Activated CD4-positive, alpha-beta T cell treated with anti-CD3 and anti-CD28 coated beads, Interleukin-2, amount 10 ng/mL, durations not matched to agents 7 days and 5 days (primary cell): ENCODE data around the gene RPL13A. TPM values are rescaled to one million over a fixed set of nuclear protein-coding genes. Genes with fewer than 3 reads are reported as not detected.
A peak's percentile ranks its signal among the peaks of the same experiment; 100 is the strongest.
"Not testable (repeated sequence)": the region's sequence is repeated elsewhere in the genome, so short reads cannot be mapped to it uniquely, and the experiment has no call there.

Experiments
- CTCF ChIA-PET: fragments of 350-600 bp; sonication (Branson Sonifier 250); formaldehyde crosslinking; loops from one replicate; lab custom pipeline; 2021; ENCODE audit warnings: antibody characterized with exemption; lab: Charles Lee
- POLR2A ChIA-PET: fragments of 350-600 bp; sonication (Branson Sonifier 250); formaldehyde crosslinking; loops from one replicate; lab custom pipeline; 2021; ENCODE audit warnings: antibody characterized with exemption; lab: Charles Lee
- DNase-seq: peaks from one replicate; pipeline ENCODE4 v3.0.0-alpha.2; 2020
- H3K27ac Mint-ChIP-seq: one replicate; pipeline ENCODE4 v1.8.0; 2021; ENCODE audit warnings: mild to moderate bottlenecking, moderate library complexity, mixed read lengths
- H3K27me3 Mint-ChIP-seq: one replicate; pipeline ENCODE4 v1.8.0; 2021; ENCODE audit warnings: mixed read lengths
- H3K36me3 Mint-ChIP-seq: one replicate; pipeline ENCODE4 v1.8.0; 2021; ENCODE audit warnings: low read depth, mixed read lengths
- H3K4me1 Mint-ChIP-seq: one replicate; pipeline ENCODE4 v1.8.0; 2021; ENCODE audit warnings: mixed read lengths
- H3K4me3 Mint-ChIP-seq: one replicate; pipeline ENCODE4 v1.8.0; 2021; ENCODE audit warnings: mild to moderate bottlenecking, moderate library complexity, mixed read lengths
- H3K9me3 Mint-ChIP-seq: one replicate; pipeline ENCODE4 v1.8.0; 2021; ENCODE audit warnings: mixed read lengths
- total RNA-seq, 2 experiments: library from RNA; stranded (reverse); gene quantifications; one replicate each; pipeline ENCODE4 v1.2.3, GENCODE V29; 2021

Gene RPL13A
- total RNA-seq, 2 experiments from 2014 or later, result 2,327 to 2,349 TPM

DNA sequence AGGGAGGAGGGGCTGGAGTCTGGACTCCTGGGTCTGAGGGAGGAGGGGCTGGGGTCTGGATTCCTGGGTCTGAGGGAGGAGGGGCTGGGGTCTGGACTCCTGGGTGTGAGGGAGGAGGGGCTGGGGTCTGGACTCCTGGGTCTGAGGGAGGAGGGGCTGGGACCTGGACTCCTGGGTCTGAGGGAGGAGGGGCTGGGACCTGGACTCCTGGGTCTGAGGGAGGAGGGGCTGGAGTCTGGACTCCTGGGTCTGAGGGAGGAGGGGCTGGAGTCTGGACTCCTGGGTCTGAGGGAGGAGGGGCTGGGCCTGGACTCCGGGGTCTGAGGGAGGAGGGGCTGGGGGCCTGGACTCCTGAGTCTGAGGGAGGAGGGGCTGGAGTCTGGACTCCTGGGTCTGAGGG, 26.3 kb upstream of the RPL13A start:
- CTCF ChIA-PET, result interaction anchor here (1.1 to 1.5 kb wide), 2 partner anchors 8 to 10 kb away, joined by 3 to 4 read pairs; no protein-coding TSS in a partner anchor

DNA sequence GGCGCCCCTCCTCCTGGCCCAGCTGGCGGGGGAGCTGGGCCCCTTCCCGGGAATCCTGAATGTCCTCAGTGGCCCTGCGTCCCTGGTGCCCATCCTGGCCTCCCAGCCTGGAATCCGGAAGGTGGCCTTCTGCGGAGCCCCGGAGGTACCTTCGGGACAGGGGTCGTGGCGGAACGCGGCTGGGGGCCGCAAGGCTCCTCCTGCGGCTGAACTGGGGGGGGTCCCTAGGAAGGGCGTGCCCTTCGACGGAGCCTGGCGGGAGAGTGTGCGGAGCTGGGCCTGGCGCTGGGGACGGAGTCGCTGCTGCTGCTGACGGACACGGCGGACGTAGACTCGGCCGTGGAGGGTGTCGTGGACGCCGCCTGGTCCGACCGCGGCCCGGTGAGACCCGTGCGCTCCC, 25.8 kb upstream of the RPL13A start:
- no peak for DNase-seq
- peaks cover 15% of the 10 kb centered on the region for H3K4me1 Mint-ChIP-seq
- H3K27ac Mint-ChIP-seq, result no peak overlapping the region
- no peak overlapping the region for H3K4me3 Mint-ChIP-seq
- peaks cover 33% of the 10 kb centered on the region for H3K36me3 Mint-ChIP-seq
- POLR2A ChIA-PET, result no interaction called here
- CTCF ChIA-PET, result interaction anchor here (1.5 kb wide), 1 partner anchor 8 kb away, joined by 3 read pairs; no protein-coding TSS in a partner anchor
- no peaks in the 10 kb centered on the region for H3K9me3 Mint-ChIP-seq
- no peaks in the 10 kb centered on the region for H3K27me3 Mint-ChIP-seq

More for the DNA sequence above, 26.3 kb upstream of the RPL13A start:
- peaks cover 21% of the 10 kb centered on the region for H3K4me1 Mint-ChIP-seq
- H3K9me3 Mint-ChIP-seq, DNase-seq, POLR2A ChIA-PET, H3K4me3 Mint-ChIP-seq, H3K27ac Mint-ChIP-seq, H3K27me3 Mint-ChIP-seq: not testable (repeated sequence)
- H3K36me3 Mint-ChIP-seq, result peaks cover 39% of the 10 kb centered on the region

DNA sequence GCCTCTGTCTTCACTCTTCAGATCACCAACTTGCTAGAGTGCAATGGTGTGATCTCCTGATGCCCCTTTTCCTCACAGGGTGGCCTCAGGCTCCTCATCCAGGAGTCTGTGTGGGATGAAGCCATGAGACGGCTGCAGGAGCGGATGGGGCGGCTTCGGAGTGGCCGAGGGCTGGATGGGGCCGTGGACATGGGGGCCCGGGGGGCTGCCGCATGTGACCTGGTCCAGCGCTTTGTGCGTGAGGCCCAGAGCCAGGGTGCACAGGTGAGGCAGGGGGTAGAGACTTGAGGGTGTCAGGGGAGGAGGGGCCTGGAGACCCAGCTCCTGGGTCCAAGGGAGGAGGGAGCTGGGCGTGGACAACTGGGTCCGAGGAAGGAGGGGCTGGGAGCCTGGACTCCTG, 24.9 kb upstream of the RPL13A start:
- Mint-ChIP-seq H3K4me3 (no peak overlapping the region), H3K27me3 (no peaks in the 10 kb centered on the region), H3K36me3 (peaks cover 29% of the 10 kb centered on the region), H3K4me1 (peaks cover 15% of the 10 kb centered on the region), H3K27ac (no peak overlapping the region), H3K9me3 (no peaks in the 10 kb centered on the region)
- ChIA-PET POLR2A (no interaction called here), CTCF (no interaction called here)
- DNase-seq, result no peak

DNA sequence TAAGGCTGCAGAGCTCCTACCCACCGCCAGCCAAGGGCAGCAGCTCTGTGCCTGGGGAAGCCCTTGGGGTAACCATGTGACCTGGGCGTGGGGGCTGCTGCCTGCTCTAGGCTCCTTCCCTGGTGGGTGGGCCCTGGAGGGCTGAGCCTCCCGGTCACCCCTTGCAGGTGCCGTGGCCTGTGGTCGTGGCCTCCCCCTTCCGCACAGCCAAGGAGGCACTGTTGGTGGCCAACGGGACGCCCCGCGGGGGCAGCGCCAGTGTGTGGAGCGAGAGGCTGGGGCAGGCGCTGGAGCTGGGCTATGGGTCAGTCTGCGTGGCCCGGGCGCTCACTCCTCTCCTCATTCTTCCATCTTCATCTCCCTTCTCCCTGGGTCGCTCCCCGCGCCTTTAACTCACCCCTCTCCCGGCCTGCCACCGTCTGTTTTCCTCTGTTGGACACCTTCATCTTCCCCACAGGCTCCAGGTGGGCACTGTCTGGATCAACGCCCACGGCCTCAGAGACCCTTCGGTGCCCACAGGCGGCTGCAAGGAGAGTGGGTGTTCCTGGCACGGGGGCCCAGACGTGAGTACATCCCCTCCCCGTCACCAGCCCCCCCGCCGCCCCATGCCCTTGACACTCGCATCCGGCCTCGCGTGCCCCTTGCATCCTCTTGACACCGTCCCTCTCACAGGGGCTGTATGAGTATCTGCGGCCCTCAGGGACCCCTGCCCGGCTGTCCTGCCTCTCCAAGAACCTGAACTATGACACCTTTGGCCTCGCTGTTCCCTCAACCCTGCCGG, 23.3 kb upstream of the RPL13A start:
- Mint-ChIP-seq H3K9me3 (no peaks in the 10 kb centered on the region), H3K4me3 (no peak overlapping the region), H3K36me3 (peaks cover 29% of the 10 kb centered on the region), H3K27ac (peak overlapping the region; percentile 71), H3K4me1 (peaks cover 18% of the 10 kb centered on the region), H3K27me3 (no peaks in the 10 kb centered on the region)
- ChIA-PET CTCF (interaction anchor here (1.5 kb wide), 1 partner anchor 21 kb away, joined by 3 read pairs; no protein-coding TSS in a partner anchor), POLR2A (no interaction called here)
- DNase-seq, result no peak

DNA sequence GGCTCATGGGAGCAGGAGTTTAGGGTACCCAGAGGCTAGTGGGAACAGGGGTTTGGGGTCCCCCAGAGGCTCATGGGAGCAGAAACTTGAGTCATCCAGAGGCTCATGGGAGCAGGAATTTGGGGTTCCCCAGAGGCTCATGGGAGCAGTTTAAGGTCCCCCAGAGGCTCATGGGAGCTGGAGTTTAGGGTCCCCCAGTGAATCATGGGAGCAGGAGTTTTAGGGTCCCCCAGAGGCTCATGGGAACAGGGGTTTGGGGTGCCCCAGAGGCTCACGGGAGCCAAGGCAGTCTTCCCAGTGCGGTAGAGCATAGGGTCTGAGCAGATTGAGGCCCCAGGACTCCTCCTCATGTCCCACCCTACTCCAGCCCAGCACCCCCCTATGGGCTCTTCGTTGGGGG, 22.0 kb upstream of the RPL13A start:
- Mint-ChIP-seq H3K4me1 (peaks cover 28% of the 10 kb centered on the region), H3K27me3 (no peaks in the 10 kb centered on the region), H3K4me3 (no peak overlapping the region), H3K36me3 (peaks cover 22% of the 10 kb centered on the region), H3K9me3 (no peaks in the 10 kb centered on the region), H3K27ac (peak overlapping the region; percentile 71)
- DNase-seq, result no peak
- POLR2A ChIA-PET, result no interaction called here
- CTCF ChIA-PET, result interaction anchor here (0.7 to 2.0 kb wide), 3 partner anchors 8 to 14 kb away, joined by 3 to 4 read pairs (median 3); partner anchors contain the start of gene PIH1D1

DNA sequence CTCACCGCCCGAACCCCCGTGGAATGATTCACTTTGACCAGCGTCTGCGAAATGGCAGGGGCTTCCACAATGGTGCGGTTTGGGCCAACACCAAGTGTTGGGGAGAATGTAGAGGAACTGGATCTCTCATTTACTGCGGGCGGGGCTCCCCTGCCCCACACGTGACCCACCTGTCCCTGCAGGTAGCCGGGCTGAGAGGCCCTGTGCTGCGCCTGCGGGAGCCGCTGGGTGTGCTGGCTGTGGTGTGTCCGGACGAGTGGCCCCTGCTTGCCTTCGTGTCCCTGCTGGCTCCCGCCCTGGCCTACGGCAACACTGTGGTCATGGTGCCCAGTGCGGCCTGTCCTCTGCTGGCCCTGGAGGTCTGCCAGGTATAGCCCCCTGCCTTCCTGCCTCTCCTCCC, 19.2 kb upstream of the RPL13A start:
- no peak for DNase-seq
- no peaks in the 10 kb centered on the region for H3K9me3 Mint-ChIP-seq
- CTCF ChIA-PET, result interaction anchor here (0.7 to 1.7 kb wide), 3 partner anchors 14 to 310 kb away, joined by 3 to 7 read pairs (median 4); no protein-coding TSS in a partner anchor
- no peaks in the 10 kb centered on the region for H3K27me3 Mint-ChIP-seq
- peak overlapping the region; percentile 99 for H3K27ac Mint-ChIP-seq
- POLR2A ChIA-PET, result interaction anchor here (1.7 kb wide), 1 partner anchor 15 kb away, joined by 4 read pairs; the partner anchor contains the start of gene ALDH16A1
- peaks cover 21% of the 10 kb centered on the region for H3K36me3 Mint-ChIP-seq
- H3K4me3 Mint-ChIP-seq, result no peak overlapping the region
- peaks cover 52% of the 10 kb centered on the region for H3K4me1 Mint-ChIP-seq

DNA sequence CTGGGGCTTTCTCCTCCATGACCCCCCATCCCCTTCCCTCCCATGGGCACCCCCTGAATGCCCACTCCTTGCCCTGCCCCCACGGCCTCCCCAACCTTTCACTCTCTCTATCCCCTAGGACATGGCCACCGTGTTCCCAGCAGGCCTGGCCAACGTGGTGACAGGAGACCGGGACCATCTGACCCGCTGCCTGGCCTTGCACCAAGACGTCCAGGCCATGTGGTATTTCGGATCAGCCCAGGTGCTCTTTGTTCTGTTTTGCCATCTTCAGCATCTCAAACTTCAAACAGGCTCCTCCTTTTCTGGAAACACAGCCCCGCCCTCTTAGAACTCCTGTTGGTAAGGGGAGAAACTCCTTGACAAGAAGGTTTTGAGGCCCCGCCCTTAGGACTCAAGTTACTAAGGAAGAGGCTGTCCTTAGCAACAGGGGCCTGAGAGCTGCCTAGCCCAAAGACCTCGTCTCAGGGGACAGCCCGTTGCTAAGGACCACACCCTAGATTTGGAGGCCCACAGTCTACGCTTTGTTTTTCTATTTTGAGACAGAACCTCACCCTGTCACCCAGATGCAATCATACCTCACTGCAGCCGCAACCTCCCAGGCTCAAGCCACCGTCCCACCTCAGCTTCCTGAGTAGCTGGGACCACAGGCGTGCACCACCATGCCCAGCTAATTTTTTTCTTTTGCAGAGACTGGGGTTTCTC, 18.5 kb upstream of the RPL13A start:
- peak overlapping the region; percentile 71 for H3K4me3 Mint-ChIP-seq
- peaks cover 58% of the 10 kb centered on the region for H3K4me1 Mint-ChIP-seq
- ChIA-PET CTCF (interaction anchor here (0.6 to 1.8 kb wide), 14 partner anchors 8 to 319 kb away, joined by 3 to 9 read pairs (median 4); partner anchors contain the start of gene PIH1D1), POLR2A (interaction anchor here (1.7 kb wide), 1 partner anchor 16 kb away, joined by 4 read pairs; the partner anchor contains the start of gene ALDH16A1)
- H3K36me3 Mint-ChIP-seq, result peaks cover 21% of the 10 kb centered on the region
- H3K9me3 Mint-ChIP-seq, result no peaks in the 10 kb centered on the region
- DNase-seq, result peak; percentile 99
- H3K27ac Mint-ChIP-seq, result peak overlapping the region; percentile 99
- no peaks in the 10 kb centered on the region for H3K27me3 Mint-ChIP-seq

DNA sequence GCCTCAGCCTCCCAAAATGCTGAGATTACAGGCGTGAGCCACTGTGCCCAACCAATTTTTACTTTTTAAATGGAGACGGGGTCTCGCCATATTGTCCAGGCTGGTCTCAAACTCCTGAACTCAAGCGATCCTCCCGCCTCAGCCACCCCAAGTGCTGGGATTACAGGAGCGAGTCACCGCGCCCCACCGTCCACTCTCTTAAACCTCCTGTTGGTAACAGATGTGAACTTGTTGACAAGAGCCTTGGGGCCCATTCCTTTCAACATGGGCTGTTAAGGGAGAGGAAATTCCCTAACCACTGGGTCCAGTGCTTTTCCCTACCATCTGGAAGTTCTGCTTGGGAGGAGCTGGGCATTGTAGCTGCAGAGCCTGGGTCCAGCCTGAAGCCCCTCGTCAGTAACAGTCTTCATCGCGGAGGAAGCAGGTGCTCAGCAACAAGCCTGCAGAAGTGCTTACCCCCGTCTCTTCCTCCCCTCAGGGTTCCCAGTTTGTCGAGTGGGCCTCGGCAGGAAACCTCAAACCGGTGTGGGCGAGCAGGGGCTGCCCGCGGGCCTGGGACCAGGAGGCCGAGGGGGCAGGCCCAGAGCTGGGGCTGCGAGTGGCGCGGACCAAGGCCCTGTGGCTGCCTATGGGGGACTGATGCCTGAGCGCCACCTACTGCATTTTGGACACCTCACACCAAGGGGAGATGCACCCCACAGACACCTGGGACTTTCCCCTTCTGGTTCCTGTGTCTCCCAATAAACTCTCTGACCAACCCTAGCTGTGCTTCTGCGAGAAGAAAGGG, 17.4 kb upstream of the RPL13A start:
- peaks cover 58% of the 10 kb centered on the region for H3K4me1 Mint-ChIP-seq

DNA sequence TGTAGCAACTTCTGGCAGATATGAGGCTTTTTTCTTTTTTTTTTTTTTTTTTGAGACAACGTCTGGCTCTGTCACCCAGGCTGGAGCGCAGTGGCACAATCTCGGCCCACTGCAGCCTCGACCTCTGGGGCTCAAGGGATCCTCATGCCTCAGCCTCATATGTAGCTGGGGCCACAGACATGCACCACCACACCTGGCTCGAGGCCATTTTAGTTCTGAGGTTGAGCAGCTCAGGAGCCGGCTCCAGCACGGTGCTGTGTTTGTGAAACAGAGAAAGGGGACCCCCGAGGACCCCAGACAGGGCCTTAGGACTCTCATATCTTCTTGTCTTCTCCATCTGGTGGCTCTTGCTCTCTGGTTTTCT, 16.8 kb upstream of the RPL13A start:
- H3K4me1 Mint-ChIP-seq, result peaks cover 58% of the 10 kb centered on the region
- no peak for DNase-seq
- peaks cover 27% of the 10 kb centered on the region for H3K36me3 Mint-ChIP-seq
- CTCF ChIA-PET, result interaction anchor here (0.6 to 2.1 kb wide), 27 partner anchors 9 to 331 kb away, joined by 3 to 17 read pairs (median 4); partner anchors contain the start of genes ALDH16A1, PIH1D1, PRMT1 and RPS11
- no peaks in the 10 kb centered on the region for H3K9me3 Mint-ChIP-seq
- H3K4me3 Mint-ChIP-seq, result peak overlapping the region; percentile 51
- H3K27me3 Mint-ChIP-seq, result no peaks in the 10 kb centered on the region
- peak overlapping the region; percentile 99 for H3K27ac Mint-ChIP-seq
- POLR2A ChIA-PET, result no interaction called here

More for the DNA sequence above, 17.4 kb upstream of the RPL13A start:
- peak; percentile 86 for DNase-seq
- ChIA-PET CTCF (interaction anchor here (0.6 to 2.1 kb wide), 34 partner anchors 9 to 330 kb away, joined by 3 to 17 read pairs (median 4); partner anchors contain the start of genes ALDH16A1, PIH1D1, PRMT1 and RPS11), POLR2A (interaction anchor here (1.7 kb wide), 1 partner anchor 17 kb away, joined by 4 read pairs; the partner anchor contains the start of gene ALDH16A1)
- H3K36me3 Mint-ChIP-seq, result peaks cover 24% of the 10 kb centered on the region
- peak overlapping the region; percentile 51 for H3K4me3 Mint-ChIP-seq
- H3K27ac Mint-ChIP-seq, result peak overlapping the region; percentile 99
- no peaks in the 10 kb centered on the region for H3K9me3 Mint-ChIP-seq
- no peaks in the 10 kb centered on the region for H3K27me3 Mint-ChIP-seq

DNA sequence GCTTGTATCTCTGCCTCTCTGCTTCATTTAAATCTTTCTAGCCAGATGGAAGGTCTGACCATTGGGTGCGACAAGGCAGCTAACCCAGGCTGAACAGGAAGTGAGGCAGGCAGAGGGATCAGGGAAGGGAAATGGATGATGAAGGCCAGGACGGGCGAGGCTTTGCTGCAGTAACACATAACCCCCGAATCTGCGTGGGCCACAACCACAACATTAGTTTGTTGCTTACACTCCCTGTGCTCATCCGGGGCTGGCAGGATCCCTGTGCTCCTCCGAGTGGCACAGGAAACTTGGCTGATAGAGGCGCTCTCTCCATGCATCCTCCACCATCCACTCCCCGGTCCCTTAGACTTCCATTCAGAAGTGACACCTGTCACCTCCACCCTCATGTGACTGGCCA, 14.5 kb upstream of the RPL13A start:
- Mint-ChIP-seq H3K4me3 (peak overlapping the region; percentile 91), H3K27me3 (no peaks in the 10 kb centered on the region), H3K27ac (peak overlapping the region; percentile 85), H3K36me3 (peaks cover 41% of the 10 kb centered on the region), H3K9me3 (no peaks in the 10 kb centered on the region), H3K4me1 (peaks cover 61% of the 10 kb centered on the region)
- DNase-seq, result no peak
- POLR2A ChIA-PET, result interaction anchor here (0.6 to 1.1 kb wide), 2 partner anchors 19 to 200 kb away, joined by 3 to 4 read pairs; no protein-coding TSS in a partner anchor
- CTCF ChIA-PET, result interaction anchor here (0.6 to 2.1 kb wide), 17 partner anchors 12 to 137 kb away, joined by 3 to 15 read pairs (median 3); partner anchors contain the start of genes CD37, PIH1D1, PRRG2 and RCN3

DNA sequence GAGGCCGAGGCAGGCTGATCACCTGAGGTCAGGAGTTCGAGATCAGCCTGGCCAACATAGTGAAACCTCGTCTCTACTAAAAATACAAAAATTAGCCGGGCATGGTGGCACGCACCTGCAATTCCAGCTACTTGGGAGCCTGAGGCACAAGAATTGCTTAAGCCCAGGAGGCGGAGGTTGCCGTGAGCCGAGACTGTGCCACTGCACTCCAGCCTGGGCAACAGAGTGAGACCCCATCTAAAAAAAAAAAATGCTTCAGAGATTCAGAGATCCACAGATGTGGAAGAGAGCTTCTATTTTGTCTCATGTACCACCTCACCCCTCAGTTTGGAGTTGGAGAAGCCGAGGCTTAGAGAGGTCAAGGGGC, 13.9 kb upstream of the RPL13A start:
- H3K36me3 Mint-ChIP-seq, result peaks cover 41% of the 10 kb centered on the region
- H3K27ac Mint-ChIP-seq, result peak overlapping the region; percentile 85
- CTCF ChIA-PET, result interaction anchor here (0.6 to 2.1 kb wide), 32 partner anchors 8 to 549 kb away, joined by 3 to 15 read pairs (median 3); partner anchors contain the start of genes CD37, PIH1D1, PRRG2 and RCN3
- POLR2A ChIA-PET, result interaction anchor here (0.6 to 1.1 kb wide), 2 partner anchors 18 to 106 kb away, joined by 4 read pairs; no protein-coding TSS in a partner anchor
- not testable (repeated sequence) for H3K9me3 Mint-ChIP-seq, DNase-seq, H3K27me3 Mint-ChIP-seq
- H3K4me3 Mint-ChIP-seq, result peak overlapping the region; percentile 91
- peaks cover 56% of the 10 kb centered on the region for H3K4me1 Mint-ChIP-seq
